ENCODE measurements around the gene ST3GAL3.

Gene ST3GAL3

DNA sequence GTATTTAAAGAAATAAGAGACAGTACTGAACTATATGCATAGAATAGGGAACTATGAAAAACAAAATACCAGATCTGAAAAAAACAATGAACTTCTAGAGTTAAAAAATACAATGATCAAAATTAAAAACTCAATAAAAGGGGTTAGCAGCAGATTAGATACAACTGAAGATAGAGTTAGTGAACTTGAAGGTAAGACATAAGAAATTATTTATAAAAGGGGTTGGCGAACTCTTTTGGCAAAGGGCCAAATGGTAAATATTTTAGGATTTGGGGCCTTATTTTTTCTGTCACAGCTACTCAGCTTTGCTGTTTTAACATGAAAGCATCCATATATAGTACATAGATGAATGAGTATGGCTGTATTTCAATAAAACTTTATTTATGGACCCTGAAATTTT is 111.4 kb downstream of the ST3GAL3 start:
- DNase-seq (ENCODE audit: low read depth), result no peak
- TF ChIP-seq, protein P1, sequence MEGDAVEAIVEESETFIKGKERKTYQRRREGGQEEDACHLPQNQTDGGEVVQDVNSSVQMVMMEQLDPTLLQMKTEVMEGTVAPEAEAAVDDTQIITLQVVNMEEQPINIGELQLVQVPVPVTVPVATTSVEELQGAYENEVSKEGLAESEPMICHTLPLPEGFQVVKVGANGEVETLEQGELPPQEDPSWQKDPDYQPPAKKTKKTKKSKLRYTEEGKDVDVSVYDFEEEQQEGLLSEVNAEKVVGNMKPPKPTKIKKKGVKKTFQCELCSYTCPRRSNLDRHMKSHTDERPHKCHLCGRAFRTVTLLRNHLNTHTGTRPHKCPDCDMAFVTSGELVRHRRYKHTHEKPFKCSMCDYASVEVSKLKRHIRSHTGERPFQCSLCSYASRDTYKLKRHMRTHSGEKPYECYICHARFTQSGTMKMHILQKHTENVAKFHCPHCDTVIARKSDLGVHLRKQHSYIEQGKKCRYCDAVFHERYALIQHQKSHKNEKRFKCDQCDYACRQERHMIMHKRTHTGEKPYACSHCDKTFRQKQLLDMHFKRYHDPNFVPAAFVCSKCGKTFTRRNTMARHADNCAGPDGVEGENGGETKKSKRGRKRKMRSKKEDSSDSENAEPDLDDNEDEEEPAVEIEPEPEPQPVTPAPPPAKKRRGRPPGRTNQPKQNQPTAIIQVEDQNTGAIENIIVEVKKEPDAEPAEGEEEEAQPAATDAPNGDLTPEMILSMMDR (conservative IDR thresholded peaks at IDR 0.05; ENCODE audit: low read length), result no peak
- H3K4me3 ChIP-seq (ENCODE audit: low read length), result no peak overlapping the region

DNA sequence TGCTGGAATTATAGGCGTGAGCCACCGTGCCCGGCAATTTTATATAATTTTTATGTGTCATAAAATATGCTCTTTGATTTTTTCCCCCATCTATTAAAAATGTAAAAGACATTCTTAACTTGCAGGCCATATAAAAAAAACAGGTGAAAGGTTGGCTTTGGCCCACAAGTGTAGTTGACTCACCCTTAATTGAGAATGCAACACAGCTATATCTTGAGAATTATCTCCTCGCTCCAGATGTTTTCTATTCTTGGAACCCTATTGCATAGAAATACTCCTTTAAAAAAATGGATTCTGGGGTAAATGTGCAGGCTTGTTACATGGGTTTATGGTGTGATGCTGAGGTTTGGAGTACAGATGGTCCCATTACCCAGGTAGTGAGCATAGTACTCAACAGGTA is 112.0 kb downstream of the ST3GAL3 start:
- no peak for DNase-seq (ENCODE audit: low read depth)
- TF ChIP-seq, protein P1 (conservative IDR thresholded peaks at IDR 0.05; ENCODE audit: low read length), result no peak
- H3K4me3 ChIP-seq (ENCODE audit: low read length), result no peak overlapping the region

DNA sequence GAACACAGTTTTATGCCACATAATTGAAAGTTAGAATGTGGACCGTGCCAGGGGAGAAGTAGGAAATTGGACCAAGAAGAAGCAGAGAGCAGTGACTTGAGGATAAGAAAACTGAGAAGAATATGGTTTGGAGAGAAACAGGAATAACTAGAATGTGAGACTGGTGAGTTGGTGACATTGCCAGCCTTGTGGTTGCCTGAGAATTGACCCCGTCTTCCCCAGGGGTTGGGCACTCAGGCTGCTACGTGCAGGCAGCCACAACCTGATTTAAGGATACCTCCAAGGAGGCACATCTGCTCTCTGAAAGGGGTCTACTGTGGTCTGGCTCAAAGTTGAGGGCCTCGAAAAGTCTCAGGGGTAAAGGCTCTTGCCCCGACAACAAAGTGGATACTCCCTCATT is 114.1 kb downstream of the ST3GAL3 start:
- TF ChIP-seq, protein P1 (conservative IDR thresholded peaks at IDR 0.05; ENCODE audit: low read length), result no peak
- H3K4me3 ChIP-seq (ENCODE audit: low read length), result no peak overlapping the region
- DNase-seq (ENCODE audit: low read depth), result no peak

DNA sequence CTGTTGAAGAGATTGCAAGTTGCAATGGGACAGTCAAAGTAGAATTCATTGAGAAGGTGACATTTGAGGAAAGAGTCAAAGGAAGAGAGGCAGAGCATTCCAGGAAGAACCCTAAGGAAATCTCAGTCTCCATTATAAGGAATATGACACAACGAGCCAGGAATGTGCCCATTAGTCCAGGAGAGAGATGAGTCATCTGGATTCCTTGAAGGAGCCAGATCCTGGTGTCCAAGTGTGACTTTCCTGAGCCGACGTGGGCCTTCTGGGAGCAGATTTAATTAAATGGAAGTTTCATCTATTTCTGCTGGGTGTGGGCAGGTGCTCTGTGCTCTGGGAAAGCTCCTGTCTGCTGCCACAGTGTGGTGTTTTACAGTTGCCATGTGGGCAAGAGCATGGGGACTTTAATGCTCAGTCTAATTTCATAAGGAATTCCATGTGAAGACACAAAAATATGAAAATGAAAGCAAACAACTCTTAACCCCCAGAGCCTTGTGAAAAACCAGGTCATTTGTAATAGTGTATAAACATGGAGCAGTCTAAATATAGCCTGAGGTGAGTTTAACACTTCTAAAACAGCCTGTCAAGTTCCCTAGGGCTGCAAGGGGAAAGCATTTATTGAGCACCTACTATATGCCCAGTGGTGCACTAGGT is 114.8 kb downstream of the ST3GAL3 start:
- no peak overlapping the region for H3K4me3 ChIP-seq (ENCODE audit: low read length)
- TF ChIP-seq, protein P1 (conservative IDR thresholded peaks at IDR 0.05; ENCODE audit: low read length), result no peak
- DNase-seq (ENCODE audit: low read depth), result peak; percentile 91

DNA sequence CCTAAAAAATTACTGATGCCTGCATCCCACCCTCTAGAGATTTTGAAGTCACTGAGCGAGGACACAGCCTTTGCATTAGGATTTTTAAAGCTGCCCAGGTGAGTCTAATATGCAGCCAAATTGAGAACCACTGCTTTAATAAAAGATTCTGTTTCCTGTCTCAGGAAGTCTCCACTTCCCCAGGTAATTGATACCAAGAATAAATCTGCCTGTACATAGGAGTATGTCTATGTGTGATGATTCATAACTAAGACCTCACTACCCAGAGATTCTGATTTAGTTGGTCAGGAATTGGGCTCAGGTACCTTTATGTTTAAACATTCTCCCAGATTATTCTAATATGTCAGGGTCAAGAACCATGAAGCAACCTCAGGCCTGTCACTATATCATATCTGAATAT is 117.5 kb downstream of the ST3GAL3 start:
- no peak for DNase-seq (ENCODE audit: low read depth)
- TF ChIP-seq, protein P1 (conservative IDR thresholded peaks at IDR 0.05; ENCODE audit: low read length), result no peak
- no peak overlapping the region for H3K4me3 ChIP-seq (ENCODE audit: low read length)

DNA sequence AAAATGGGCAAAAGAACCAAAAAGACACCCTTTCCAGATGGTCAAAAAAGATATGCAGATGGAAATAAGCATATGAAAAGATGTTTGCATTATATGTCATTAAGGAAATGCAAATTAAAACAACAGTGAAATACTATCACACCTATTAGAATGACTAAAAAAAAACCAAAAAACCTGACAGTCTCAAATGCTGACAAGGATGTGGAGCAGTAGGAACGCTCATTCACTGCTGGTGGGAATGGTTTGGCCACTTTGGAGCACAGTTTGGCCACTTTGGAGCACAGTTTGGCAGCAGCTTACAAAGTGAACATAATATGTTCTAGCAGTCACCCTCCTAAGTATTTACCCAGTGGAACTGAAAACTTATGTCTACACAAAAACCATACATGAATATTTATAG is 121.2 kb downstream of the ST3GAL3 start:
- H3K4me3 ChIP-seq (ENCODE audit: low read length), result no peak overlapping the region
- no peak for DNase-seq (ENCODE audit: low read depth)
- TF ChIP-seq, protein P1 (conservative IDR thresholded peaks at IDR 0.05; ENCODE audit: low read length), result no peak

DNA sequence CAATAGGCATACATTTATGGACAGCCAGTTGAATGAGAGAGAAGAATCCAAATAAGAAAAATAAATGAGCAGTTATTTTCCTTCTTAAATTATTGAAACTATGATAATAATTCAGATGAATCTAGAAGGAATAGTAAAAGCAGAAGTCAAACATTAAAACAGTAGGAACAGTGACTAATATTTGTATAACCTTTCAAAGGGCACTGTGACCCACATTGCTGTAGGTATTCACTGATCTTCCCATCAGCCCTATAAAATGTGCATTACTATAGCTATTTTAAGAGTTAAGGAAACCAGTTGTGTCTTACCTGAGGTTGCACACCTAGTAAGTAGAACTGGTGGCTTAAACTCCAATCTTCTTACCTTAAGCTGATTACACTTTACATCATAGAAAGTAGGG is 123.5 kb downstream of the ST3GAL3 start:
- no peak for DNase-seq (ENCODE audit: low read depth)
- TF ChIP-seq, protein P1 (conservative IDR thresholded peaks at IDR 0.05; ENCODE audit: low read length), result no peak
- no peak overlapping the region for H3K4me3 ChIP-seq (ENCODE audit: low read length)

All from AG10803 (cell line).